Chondrocyte (in vitro differentiated cells): ENCODE data around the gene GPER1. TPM values are rescaled to one million over a fixed set of nuclear protein-coding genes. Genes with fewer than 3 reads are reported as not detected.

ENCODE experiments used
- DNase-seq: peaks from one replicate; pipeline ENCODE4 v3.0.0; 2021; ENCODE audit warnings: mixed read lengths, low spot score
- H3K27ac Mint-ChIP-seq: one replicate; pipeline ENCODE4 v1.8.0; 2021; ENCODE audit warnings: mild to moderate bottlenecking, moderate library complexity, mixed read lengths; ENCODE audit not compliant: unreplicated experiment
- H3K27me3 Mint-ChIP-seq: 2 replicates; pipeline ENCODE4 v1.8.0; 2021; ENCODE audit warnings: low read depth, mixed read lengths
- H3K36me3 Mint-ChIP-seq: 2 replicates; pipeline ENCODE4 v1.8.0; 2021; ENCODE audit warnings: low read depth, mixed read lengths
- H3K4me1 Mint-ChIP-seq: 2 replicates; pipeline ENCODE4 v1.8.0; 2021; ENCODE audit warnings: low read depth, mild to moderate bottlenecking, mixed read lengths
- H3K4me3 Mint-ChIP-seq: one replicate; pipeline ENCODE4 v1.8.0; 2021; ENCODE audit warnings: mild to moderate bottlenecking, moderate library complexity, mixed read lengths; ENCODE audit not compliant: unreplicated experiment
- H3K9me3 Mint-ChIP-seq: 2 replicates; pipeline ENCODE4 v1.8.0; 2021; ENCODE audit warnings: low read depth, mixed read lengths
- total RNA-seq: library from RNA; stranded (reverse); gene quantifications from 3 replicates; pipeline ENCODE4 v1.2.1, GENCODE V29; 2021
- TF ChIP-seq, protein P1 (sequence below): fragments of 200-600 bp; sonication (generic); IDR thresholded peaks from 2 replicates; pipeline ENCODE4 v1.5.0; 2021; ENCODE audit warnings: antibody characterized with exemption, mild to moderate bottlenecking, moderate library complexity

GPER1 gene
- total RNA-seq, 1 donor from 2014 or later, result 9.9 TPM

DNA sequence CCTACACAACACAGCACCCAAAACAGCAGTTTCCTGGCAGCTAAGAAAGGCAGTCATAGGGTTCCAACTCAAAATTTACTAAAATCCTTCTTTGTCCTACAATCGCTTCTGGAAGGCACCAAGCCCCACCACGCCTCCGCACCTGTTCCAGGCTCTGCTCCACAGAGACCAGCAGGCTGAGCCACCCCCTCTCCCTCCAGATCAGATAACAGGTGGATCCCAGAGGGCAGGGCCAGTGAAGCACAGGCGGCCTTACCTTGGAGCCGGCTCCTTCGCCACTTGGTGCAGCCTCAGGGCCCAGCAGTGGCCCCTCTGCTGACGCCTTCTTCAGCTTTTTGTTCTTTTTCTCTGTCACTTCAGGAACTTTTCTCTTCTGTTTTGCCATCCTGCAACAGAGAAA lies 39.1 kb downstream of the GPER1 start:
- Mint-ChIP-seq H3K4me1 (peaks cover 31% of the 10 kb centered on the region), H3K4me3 (no peak overlapping the region), H3K36me3 (peaks cover 6% of the 10 kb centered on the region), H3K9me3 (peaks cover 4% of the 10 kb centered on the region), H3K27ac (no peak overlapping the region), H3K27me3 (no peaks in the 10 kb centered on the region)
- TF ChIP-seq, protein P1, sequence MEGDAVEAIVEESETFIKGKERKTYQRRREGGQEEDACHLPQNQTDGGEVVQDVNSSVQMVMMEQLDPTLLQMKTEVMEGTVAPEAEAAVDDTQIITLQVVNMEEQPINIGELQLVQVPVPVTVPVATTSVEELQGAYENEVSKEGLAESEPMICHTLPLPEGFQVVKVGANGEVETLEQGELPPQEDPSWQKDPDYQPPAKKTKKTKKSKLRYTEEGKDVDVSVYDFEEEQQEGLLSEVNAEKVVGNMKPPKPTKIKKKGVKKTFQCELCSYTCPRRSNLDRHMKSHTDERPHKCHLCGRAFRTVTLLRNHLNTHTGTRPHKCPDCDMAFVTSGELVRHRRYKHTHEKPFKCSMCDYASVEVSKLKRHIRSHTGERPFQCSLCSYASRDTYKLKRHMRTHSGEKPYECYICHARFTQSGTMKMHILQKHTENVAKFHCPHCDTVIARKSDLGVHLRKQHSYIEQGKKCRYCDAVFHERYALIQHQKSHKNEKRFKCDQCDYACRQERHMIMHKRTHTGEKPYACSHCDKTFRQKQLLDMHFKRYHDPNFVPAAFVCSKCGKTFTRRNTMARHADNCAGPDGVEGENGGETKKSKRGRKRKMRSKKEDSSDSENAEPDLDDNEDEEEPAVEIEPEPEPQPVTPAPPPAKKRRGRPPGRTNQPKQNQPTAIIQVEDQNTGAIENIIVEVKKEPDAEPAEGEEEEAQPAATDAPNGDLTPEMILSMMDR, result no peak
- peak; percentile 59 for DNase-seq

DNA sequence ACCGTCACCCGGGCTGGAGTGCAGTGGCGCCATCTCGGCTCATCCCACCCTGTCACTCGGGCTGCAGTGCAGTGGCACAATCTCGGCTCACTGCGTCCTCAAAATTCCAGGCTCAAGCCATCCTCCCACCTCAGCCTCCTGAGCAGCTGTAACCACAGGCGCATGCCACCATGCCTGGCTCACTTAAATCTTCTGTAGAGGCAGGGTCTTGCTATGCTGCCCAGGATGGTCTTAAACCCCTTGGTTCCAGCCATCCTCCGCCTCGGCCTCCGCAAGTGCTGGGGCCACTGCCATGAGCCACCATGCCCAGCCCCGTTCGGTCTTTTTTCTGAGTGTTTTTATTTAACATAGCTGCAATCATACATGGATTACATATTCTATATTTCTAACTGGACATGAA lies 41.5 kb downstream of the GPER1 start:
- TF ChIP-seq, protein P1, result no peak
- Mint-ChIP-seq H3K27ac (no peak overlapping the region), H3K27me3 (no peaks in the 10 kb centered on the region), H3K4me3 (no peak overlapping the region), H3K9me3 (peaks cover 5% of the 10 kb centered on the region), H3K4me1 (peaks cover 7% of the 10 kb centered on the region), H3K36me3 (peaks cover 12% of the 10 kb centered on the region)
- peak; percentile 52 for DNase-seq

DNA sequence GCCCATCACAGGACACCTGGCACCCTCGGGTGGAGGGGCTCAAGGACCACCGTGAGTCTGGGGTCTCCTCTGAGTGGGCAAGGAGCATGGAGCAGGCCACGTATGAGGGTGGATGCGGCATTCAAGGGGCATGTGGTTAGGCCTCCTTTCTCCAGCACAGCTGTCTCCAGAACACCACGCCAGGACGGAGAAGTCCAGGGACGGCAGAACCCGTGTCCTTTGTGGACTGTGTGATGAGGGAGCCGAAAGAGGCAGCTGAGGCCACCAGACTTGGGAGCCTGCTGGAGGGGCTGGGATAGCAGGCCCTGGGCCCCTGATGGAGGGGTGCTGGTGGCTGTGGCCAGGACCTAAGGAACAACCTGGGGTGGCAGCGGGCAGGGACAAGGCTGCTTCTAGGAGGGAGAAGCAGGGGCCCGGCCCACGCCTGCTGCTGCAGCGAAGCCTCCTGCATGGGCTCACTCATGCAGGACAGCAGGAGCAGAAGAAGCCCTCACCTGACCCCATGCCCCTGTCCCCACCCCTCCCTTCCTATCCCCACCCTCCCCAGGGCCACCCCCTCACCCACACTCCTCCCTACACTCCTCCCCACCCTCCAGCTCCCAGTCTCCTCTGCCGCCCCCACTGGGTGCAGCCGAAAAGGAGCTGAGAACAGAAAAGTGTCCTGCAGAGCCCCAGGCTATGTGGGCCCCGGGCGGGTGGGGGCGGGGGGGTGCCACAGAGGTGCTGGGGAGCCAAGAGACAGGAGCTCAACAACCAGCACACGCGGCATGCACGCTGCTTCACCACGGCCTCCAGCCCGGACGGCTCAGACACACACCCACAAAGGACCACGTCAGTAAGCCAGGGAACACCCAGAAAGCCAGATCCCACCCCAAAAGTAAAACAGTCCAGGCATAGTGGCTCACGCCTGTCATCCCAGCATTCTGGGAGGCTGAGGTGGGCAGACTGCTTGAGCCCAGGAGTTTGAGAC lies 42.4 kb downstream of the GPER1 start:
- Mint-ChIP-seq H3K27ac (no peak overlapping the region), H3K27me3 (no peaks in the 10 kb centered on the region), H3K4me3 (no peak overlapping the region), H3K36me3 (peaks cover 15% of the 10 kb centered on the region), H3K4me1 (peaks cover 1% of the 10 kb centered on the region), H3K9me3 (peaks cover 5% of the 10 kb centered on the region)
- TF ChIP-seq, protein P1, result no peak
- peak; percentile 86 for DNase-seq

DNA sequence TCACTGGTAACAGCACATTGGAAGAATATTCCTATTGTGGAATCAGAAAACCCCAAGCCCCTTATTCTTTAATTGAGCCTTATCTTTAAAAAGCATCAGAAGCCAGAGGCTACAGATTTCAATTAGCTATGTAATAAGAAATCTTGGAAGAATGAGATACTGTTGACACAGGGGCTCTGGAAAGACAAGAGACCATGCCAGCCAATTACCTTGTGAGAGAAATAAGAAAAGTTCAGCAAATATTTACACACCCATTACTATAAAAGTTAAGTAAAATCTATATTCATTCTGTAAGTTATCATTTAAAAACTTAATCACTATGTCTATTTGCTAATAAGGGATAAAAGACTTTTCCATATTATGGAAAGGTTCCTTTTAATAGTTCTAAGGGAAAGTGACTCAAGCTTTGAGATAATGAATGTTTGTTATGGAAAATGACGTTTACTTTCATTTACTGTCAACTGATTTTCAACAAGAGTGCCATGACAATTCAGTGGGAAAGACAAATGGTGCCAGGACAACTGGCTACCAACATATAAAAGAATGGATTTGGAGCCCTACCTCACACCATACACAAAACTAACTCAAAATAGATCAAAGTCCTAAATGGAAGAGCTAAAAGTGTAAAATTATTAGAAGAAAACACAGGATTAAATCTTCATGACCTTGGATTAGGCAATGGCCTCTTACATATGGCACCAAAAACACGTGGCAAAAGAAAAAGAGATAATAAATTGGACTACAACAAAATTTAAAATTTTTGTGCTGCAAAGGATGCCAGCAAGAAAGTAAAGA lies 43.8 kb downstream of the GPER1 start:
- peaks cover 12% of the 10 kb centered on the region for H3K36me3 Mint-ChIP-seq
- no peak overlapping the region for H3K27ac Mint-ChIP-seq
- no peaks in the 10 kb centered on the region for H3K27me3 Mint-ChIP-seq
- no peak overlapping the region for H3K4me3 Mint-ChIP-seq
- DNase-seq, result no peak
- H3K4me1 Mint-ChIP-seq, result peaks cover 2% of the 10 kb centered on the region
- TF ChIP-seq, protein P1, result no peak
- peaks cover 5% of the 10 kb centered on the region for H3K9me3 Mint-ChIP-seq

DNA sequence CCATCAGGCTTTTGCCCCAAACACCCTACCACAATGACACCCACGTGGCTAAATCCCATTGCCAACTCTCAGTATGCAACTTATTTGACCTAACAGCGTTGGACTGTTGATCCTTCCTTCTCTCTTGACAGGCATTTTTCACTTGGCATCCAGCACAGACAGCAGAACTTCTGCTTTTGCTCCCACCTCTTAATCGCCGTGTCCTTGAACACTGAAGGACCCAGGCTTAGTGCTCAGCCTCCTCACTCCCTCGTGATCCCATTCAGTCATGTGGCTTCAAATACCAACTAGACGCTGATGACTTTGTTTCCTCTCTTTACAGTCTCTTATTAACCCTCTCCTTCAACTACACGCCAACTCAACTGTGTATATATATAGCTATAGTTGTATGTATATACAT lies 47.0 kb downstream of the GPER1 start:
- Mint-ChIP-seq H3K9me3 (peaks cover 5% of the 10 kb centered on the region), H3K4me3 (no peak overlapping the region), H3K27me3 (no peaks in the 10 kb centered on the region), H3K27ac (no peak overlapping the region), H3K36me3 (peaks cover 12% of the 10 kb centered on the region), H3K4me1 (peaks cover 17% of the 10 kb centered on the region)
- DNase-seq, result no peak
- TF ChIP-seq, protein P1, result no peak
